ENCODE results near the gene SLC46A3. TPM values are rescaled to one million over a fixed set of nuclear protein-coding genes. Genes with fewer than 3 reads are reported as not detected.
A peak's percentile ranks its signal among the peaks of the same experiment; 100 is the strongest.

Gene SLC46A3
- total and polyA plus RNA-seq, 4 donors, result 7.0 to 63.3 (median 32.6) TPM

DNA sequence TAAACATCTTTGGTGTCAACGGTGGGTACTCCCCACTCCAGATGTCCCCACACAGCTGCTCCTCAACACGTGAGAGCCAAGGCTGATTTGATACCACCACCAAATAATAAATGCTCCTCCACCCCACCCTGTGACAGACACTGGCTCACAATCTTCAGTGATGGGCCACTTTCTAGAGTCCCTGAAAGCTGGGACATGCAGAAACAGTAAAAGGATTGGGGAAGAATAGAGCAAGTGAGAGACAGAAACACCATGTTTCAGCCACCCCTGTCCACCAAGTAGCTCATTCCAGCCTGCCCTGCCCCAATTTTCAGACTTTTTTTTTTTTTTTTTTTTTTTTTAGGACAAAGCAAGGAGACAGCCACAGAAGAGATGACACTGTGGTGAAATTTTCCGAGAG is 1.6 kb downstream of the SLC46A3 start:
- no peak for DNase-seq (ENCODE audit: low spot score)
- Histone ChIP-seq H3K27ac (ENCODE audit: low read depth in 1 of 2, low read length in 2 of 2) (peak overlapping the region; percentile 36 to 90), H3K9me3 (ENCODE audit: control insufficient read depth in 4 of 4, low read length in 3 of 4) (no peaks in the 10 kb centered on the region), H3K27me3 (ENCODE audit: control insufficient read depth in 4 of 4, insufficient read depth in 4 of 4, low read length in 3 of 4) (no peaks in the 10 kb centered on the region), H3K4me1 (ENCODE audit: control insufficient read depth in 4 of 4, insufficient read depth in 4 of 4, low read length in 3 of 4) (peaks cover 5 to 23% (median 16%) of the 10 kb centered on the region in 4 donors), H3K36me3 (ENCODE audit: control insufficient read depth in 4 of 4, insufficient read depth in 3 of 4, low read depth in 1 of 4, low read length in 3 of 4) (peaks cover 0 to 1% (median 0%) of the 10 kb centered on the region in 4 donors), H3K9ac (ENCODE audit: low read depth in 1 of 2, low read length in 2 of 2) (peak overlapping the region in 1 of 2 donors; percentile 33), H3K4me3 (ENCODE audit: low read depth in 1 of 3, low read length in 3 of 3) (peak overlapping the region; percentile 15 to 76 (median 68))
- WGBS, result 55% methylated on average over 3 of the region's 3 CpGs
- TF ChIP-seq ATF3 (IDR thresholded peaks at IDR 0.05), result no peak
- TF ChIP-seq, protein P1, sequence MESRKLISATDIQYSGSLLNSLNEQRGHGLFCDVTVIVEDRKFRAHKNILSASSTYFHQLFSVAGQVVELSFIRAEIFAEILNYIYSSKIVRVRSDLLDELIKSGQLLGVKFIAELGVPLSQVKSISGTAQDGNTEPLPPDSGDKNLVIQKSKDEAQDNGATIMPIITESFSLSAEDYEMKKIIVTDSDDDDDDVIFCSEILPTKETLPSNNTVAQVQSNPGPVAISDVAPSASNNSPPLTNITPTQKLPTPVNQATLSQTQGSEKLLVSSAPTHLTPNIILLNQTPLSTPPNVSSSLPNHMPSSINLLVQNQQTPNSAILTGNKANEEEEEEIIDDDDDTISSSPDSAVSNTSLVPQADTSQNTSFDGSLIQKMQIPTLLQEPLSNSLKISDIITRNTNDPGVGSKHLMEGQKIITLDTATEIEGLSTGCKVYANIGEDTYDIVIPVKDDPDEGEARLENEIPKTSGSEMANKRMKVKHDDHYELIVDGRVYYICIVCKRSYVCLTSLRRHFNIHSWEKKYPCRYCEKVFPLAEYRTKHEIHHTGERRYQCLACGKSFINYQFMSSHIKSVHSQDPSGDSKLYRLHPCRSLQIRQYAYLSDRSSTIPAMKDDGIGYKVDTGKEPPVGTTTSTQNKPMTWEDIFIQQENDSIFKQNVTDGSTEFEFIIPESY (IDR thresholded peaks at IDR 0.05), result no peak
- no peak for TF ChIP-seq NR2F2 (IDR thresholded peaks at IDR 0.05)
- no peak for TF ChIP-seq GABPA (IDR thresholded peaks at IDR 0.05 in 1 of 2, conservative IDR thresholded peaks at IDR 0.05 in 1 of 2)
- no peak for TF ChIP-seq HNF4G (IDR thresholded peaks at IDR 0.05)
- TF ChIP-seq JUND (IDR thresholded peaks at IDR 0.05), result no peak
- no peak for TF ChIP-seq TAF1 (conservative IDR thresholded peaks at IDR 0.05)
- TF ChIP-seq SP1 (IDR thresholded peaks at IDR 0.05), result no peak
- no peak for TF ChIP-seq FOXA1 (IDR thresholded peaks at IDR 0.05)
- TF ChIP-seq REST (IDR thresholded peaks at IDR 0.05), result no peak
- TF ChIP-seq MAX (IDR thresholded peaks at IDR 0.05), result no peak
- TF ChIP-seq RAD21 (IDR thresholded peaks at IDR 0.05), result no peak
- TF ChIP-seq HNF4A (conservative IDR thresholded peaks at IDR 0.05), result no peak
- TF ChIP-seq YY1 (IDR thresholded peaks at IDR 0.05), result no peak
- no peak for TF ChIP-seq CTCF (IDR thresholded peaks at IDR 0.05; ENCODE audit: low read depth, low read length, missing input control)
- no peak for TF ChIP-seq FOXA2 (IDR thresholded peaks at IDR 0.05)
- TF ChIP-seq RXRA (IDR thresholded peaks at IDR 0.05), result no peak
- no peak for TF ChIP-seq EGR1 (IDR thresholded peaks at IDR 0.05; ENCODE audit: low read depth in 2 of 2)
